GM12878 (cell line): ENCODE measurements around the gene CIDEA. TPM values are rescaled to one million over a fixed set of nuclear protein-coding genes. Genes with fewer than 3 reads are reported as not detected.

ENCODE experiments used
- ATAC-seq: fragments of 200-7000 bp; cut with Tn5 transposase; 3 replicates; pipeline ENCODE4 v1.9.1; 2020; ENCODE audit warnings: mild to moderate bottlenecking, moderate library complexity
- BruUV-seq: library from RNA; stranded (reverse); fragments of 400-500 nt; replicated peaks from 2 replicates; lab custom pipeline; 2021; lab: Mats Ljungman, UMichigan
- CTCF ChIA-PET: fragments of 300-600 bp; sonication (Branson Sonifier 250); formaldehyde crosslinking; extraction: SDS; loops from one replicate; lab custom pipeline; 2021; ENCODE audit warnings: inconsistent platforms; lab: Yijun Ruan, JAX
- POLR2A ChIA-PET: fragments of 350-600 bp; formaldehyde crosslinking; extraction: SDS; loops from one replicate; lab custom pipeline; 2021; ENCODE audit warnings: inconsistent platforms; lab: Charles Lee
- RAD21 ChIA-PET: fragments of 300-600 bp; sonication (Branson Sonifier 250); formaldehyde crosslinking; loops from one replicate; lab custom pipeline; 2023; ENCODE audit warnings: antibody characterized with exemption; ENCODE audit not compliant: unreplicated experiment; lab: Charles Lee
- SMC1A ChIA-PET: fragments of 300-600 bp; sonication (Branson Sonifier 250); formaldehyde crosslinking; loops from one replicate; lab custom pipeline; 2023; ENCODE audit not compliant: unreplicated experiment, uncharacterized antibody; lab: Charles Lee
- DNase-seq: peaks from one replicate; pipeline ENCODE4 v3.0.0-alpha.2; 2011; ENCODE audit warnings: low read depth, low spot score
- FAIRE-seq: peaks from 3 replicates; lab custom pipeline; 2011; peaks lifted over from hg19 to GRCh38; lab: Jason Lieb, UNC
- H2AFZ ChIP-seq: 2 replicates; pipeline ENCODE4 v1.6.0; 2011; ENCODE audit warnings: low read depth, low read length, control low read depth; ENCODE audit not compliant: control insufficient read depth
- H3K27ac ChIP-seq: 2 replicates; pipeline ENCODE4 v1.5.1; 2011; ENCODE audit warnings: control low read depth; ENCODE audit not compliant: control insufficient read depth, insufficient read depth
- H3K27me3 ChIP-seq, 2 experiments: replicated peaks in 1 of 2; 2 replicates each; pipeline versions ENCODE4 v1.6.0 to v1.6.1; 2011; ENCODE audit warnings: low read length in 1 of 2; ENCODE audit not compliant: control insufficient read depth in 2 of 2, insufficient read depth in 2 of 2
- H3K36me3 ChIP-seq, 2 experiments: 2 replicates each; pipeline ENCODE4 v1.5.1; 2011; ENCODE audit warnings: low read length in 1 of 2; ENCODE audit not compliant: control insufficient read depth in 2 of 2, insufficient read depth in 2 of 2
- H3K4me1 ChIP-seq: 2 replicates; pipeline ENCODE4 v1.6.1; 2011; ENCODE audit warnings: mild to moderate bottlenecking, low read length, moderate library complexity, mixed read lengths; ENCODE audit not compliant: control insufficient read depth, insufficient read depth
- H3K4me2 ChIP-seq: 2 replicates; pipeline ENCODE4 v1.6.0; 2011; ENCODE audit warnings: control low read depth; ENCODE audit not compliant: control insufficient read depth, insufficient read depth
- H3K4me3 ChIP-seq: fragments of 200-600 bp; sonication (generic); 2 replicates; pipeline ENCODE4 v1.5.1; 2016
- H3K79me2 ChIP-seq: 2 replicates; pipeline ENCODE4 v1.6.0; 2011; ENCODE audit warnings: low read length; ENCODE audit not compliant: control insufficient read depth, insufficient read depth
- H3K9ac ChIP-seq: 2 replicates; pipeline ENCODE4 v1.8.0; 2011; ENCODE audit warnings: low read length, control low read depth, mixed read lengths; ENCODE audit not compliant: control insufficient read depth, insufficient read depth
- H3K9me3 ChIP-seq: replicated peaks from 3 replicates; pipeline ENCODE4 v1.5.1; 2011; ENCODE audit warnings: mild to moderate bottlenecking, low read length; ENCODE audit not compliant: control insufficient read depth, insufficient read depth
- H4K20me1 ChIP-seq: 2 replicates; pipeline ENCODE4 v1.6.0; 2011; ENCODE audit not compliant: control insufficient read depth, insufficient read depth
- BHLHE40 ChIP-seq, 2 experiments: fragments of 450-650 bp in 1 of 2; IDR thresholded peaks; 2 replicates each; pipeline ENCODE4 v1.6.1; 2011 to 2017; ENCODE audit warnings: low read depth in 2 of 2, borderline replicate concordance in 1 of 2, improper control_type of control experiment in 1 of 2, low read length in 1 of 2, mild to moderate bottlenecking in 1 of 2
- IRF3 ChIP-seq: fragments of 450-650 bp; IDR thresholded peaks from 2 replicates; pipeline ENCODE4 v1.6.1; 2014; ENCODE audit warnings: mild to moderate bottlenecking
- PAX5 ChIP-seq: IDR thresholded peaks from 2 replicates; pipeline ENCODE4 v1.6.1; 2011; ENCODE audit warnings: low read depth, low read length, borderline replicate concordance
- POLR2A ChIP-seq: IDR thresholded peaks from 2 replicates; pipeline ENCODE4 v1.6.1; 2011; ENCODE audit warnings: low read depth, mild to moderate bottlenecking, low read length
- POU2F2 ChIP-seq: IDR thresholded peaks from 3 replicates; pipeline ENCODE4 v1.6.1; 2011; ENCODE audit warnings: low read depth, mild to moderate bottlenecking, low read length, borderline replicate concordance
- RUNX3 ChIP-seq: IDR thresholded peaks from 2 replicates; pipeline ENCODE4 v1.6.1; 2012; ENCODE audit warnings: low read length, inconsistent platforms
- WGBS: methylation state at CpG from one replicate; pipeline ENCODE4 v1.1.6; 2016; ENCODE audit warnings: low lambda C conversion rate; ENCODE audit not compliant: insufficient replicate concordance, insufficient coverage; ENCODE audit errors: missing lambda C conversion rate; 5-methylcytosine and 5-hydroxymethylcytosine counted together
- in situ Hi-C: fragments of 300-500 bp; cut with MboI; formaldehyde crosslinking; loops from 9 replicates; pipeline ENCODE4 v1.14.3; 2018; ENCODE audit warnings: mixed read lengths
- intact Hi-C: fragments of 100-400 bp; cut with micrococcal nuclease; formaldehyde crosslinking; loops from one replicate; pipeline ENCODE4 v1.14.2; 2022; ENCODE audit not compliant: unreplicated experiment
- polyA plus RNA-seq, 11 experiments: library from polyadenylated mRNA; depleted of rRNA in 4 of 11; unstranded in 6 of 11; stranded (reverse) in 5 of 11; fragments of >200 nt; fragmentation: Nextera tagmentation in 4 of 11; fragmentation: Illumina TruSeq in 1 of 11; extraction: Ambion mirVana in 4 of 11; extraction: Trizol in 1 of 11; gene quantifications; 1 replicate in 1 of 11; 2 replicates in 10 of 11; pipeline versions ENCODE4 v1.2.1 to v1.2.3, GENCODE V29; 2011 to 2016; ENCODE audit warnings: inconsistent platforms in 2 of 11, missing spikeins in 2 of 11, low read depth in 1 of 11
- total RNA-seq, 4 experiments: library from RNA; depleted of rRNA in 3 of 4; stranded (reverse); fragments of >200 nt in 3 of 4; fragmentation: Illumina TruSeq in 1 of 4; extraction: Trizol in 1 of 4; gene quantifications; 2 replicates each; pipeline versions ENCODE4 v1.2.1 to v1.2.3, GENCODE V29; 2013 to 2021

Gene CIDEA
- total and polyA plus RNA-seq, 10 of the 15 experiments (the other 5 are each of a cell fraction or from before 2014, with no cell fraction given): not detected

DNA sequence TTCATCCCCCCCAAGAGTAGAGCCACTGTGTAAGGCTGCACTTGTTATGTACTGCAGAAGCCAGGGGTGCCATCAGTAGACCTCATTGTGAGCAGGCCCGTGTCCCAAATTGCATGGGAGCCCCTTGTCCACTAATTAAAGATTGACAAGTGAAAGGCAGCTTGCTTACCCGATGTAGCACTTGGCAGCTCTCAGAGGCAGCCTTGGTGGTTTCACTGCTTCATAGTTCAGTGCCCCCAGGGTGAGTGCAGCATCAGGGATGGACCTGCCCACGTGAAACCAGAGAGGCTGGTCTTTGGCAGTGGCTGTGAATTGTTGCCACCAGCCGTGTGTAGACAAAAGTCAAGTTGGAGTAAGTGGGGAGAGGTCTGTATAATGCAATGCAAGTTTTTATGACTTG is 67.2 kb downstream of the CIDEA start:
- ChIA-PET POLR2A (no interaction called here), CTCF (interaction anchor here (2.2 to 4.5 kb wide), 2 partner anchors 8 to 10 kb away, joined by 6 to 50 read pairs; no protein-coding TSS in a partner anchor), RAD21 (interaction anchor here (1.1 to 1.4 kb wide), 3 partner anchors 14 to 56 kb away, joined by 3 to 8 read pairs (median 3); partner anchors contain the start of genes AFG3L2 and TUBB6), SMC1A (interaction anchor here (1.0 to 1.4 kb wide), 2 partner anchors 9 to 315 kb away, joined by 3 read pairs; no protein-coding TSS in a partner anchor)
- Histone ChIP-seq H3K36me3 (peaks cover 9 to 13% of the 10 kb centered on the region in 2 experiments), H4K20me1 (no peaks in the 10 kb centered on the region), H3K4me1 (peaks cover 13% of the 10 kb centered on the region), H3K27me3 (no peaks in the 10 kb centered on the region), H3K4me2 (no peak overlapping the region), H3K27ac (no peak overlapping the region), H3K4me3 (no peak overlapping the region), H3K9me3 (no peaks in the 10 kb centered on the region), H2AFZ (no peak overlapping the region), H3K79me2 (no peaks in the 10 kb centered on the region; the same call in 1 of the 2 replicates), H3K9ac (no peak overlapping the region)
- no peak for TF ChIP-seq POLR2A
- 0 out of 3 replicates have a peak, but pooled peaks have one; percentile 25 for TF ChIP-seq POU2F2
- 0 out of 2 replicates have a peak, but pooled peaks have one; percentile 23 for TF ChIP-seq RUNX3
- TF ChIP-seq BHLHE40 (IDR thresholded peaks at IDR 0.05; ENCODE audit: borderline replicate concordance in 1 of 2, low read depth in 2 of 2, low read length in 1 of 2): peak in 1 of 2 experiments; percentile 23; a peak in 1 of 4 replicates
- peak; percentile 82 for TF ChIP-seq PAX5
- in situ Hi-C loops: no loop called here
- WGBS: 3% methylated on average over 4 of the region's 4 CpGs
- ATAC-seq (peak; percentile 96), FAIRE-seq (peak; percentile 23), DNase-seq (no peak)
- intact Hi-C loops: no loop called here
- BruUV-seq: no TSS peak

DNA sequence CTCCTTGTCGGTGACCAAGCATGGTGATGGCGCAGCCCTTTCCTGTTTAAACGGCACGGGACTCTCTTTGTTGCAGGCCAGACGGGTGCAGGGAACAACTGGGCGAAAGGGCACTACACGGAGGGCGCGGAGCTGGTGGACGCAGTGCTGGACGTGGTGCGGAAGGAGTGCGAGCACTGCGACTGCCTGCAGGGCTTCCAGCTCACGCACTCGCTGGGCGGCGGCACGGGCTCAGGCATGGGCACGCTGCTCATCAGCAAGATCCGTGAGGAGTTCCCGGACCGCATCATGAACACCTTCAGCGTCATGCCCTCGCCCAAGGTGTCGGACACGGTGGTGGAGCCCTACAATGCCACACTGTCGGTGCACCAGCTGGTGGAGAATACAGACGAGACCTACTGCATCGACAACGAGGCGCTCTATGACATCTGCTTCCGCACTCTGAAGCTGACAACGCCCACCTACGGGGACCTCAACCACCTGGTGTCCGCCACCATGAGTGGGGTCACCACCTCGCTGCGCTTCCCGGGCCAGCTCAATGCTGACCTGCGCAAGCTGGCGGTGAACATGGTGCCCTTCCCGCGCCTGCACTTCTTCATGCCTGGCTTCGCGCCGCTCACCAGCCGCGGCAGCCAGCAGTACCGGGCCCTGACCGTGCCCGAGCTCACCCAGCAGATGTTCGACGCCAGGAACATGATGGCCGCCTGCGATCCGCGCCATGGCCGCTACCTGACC is 71.0 kb downstream of the CIDEA start:
- CTCF ChIA-PET: no interaction called here
- intact Hi-C loops: no loop called here

More for the DNA sequence above, 71.0 kb downstream of the CIDEA start:
- Histone ChIP-seq H2AFZ (no peak overlapping the region), H3K4me2 (no peak overlapping the region), H3K27ac (no peak overlapping the region), H3K9me3 (no peaks in the 10 kb centered on the region), H4K20me1 (no peaks in the 10 kb centered on the region), H3K36me3 (peaks cover 25 to 28% of the 10 kb centered on the region in 2 experiments), H3K9ac (no peak overlapping the region), H3K4me3 (no peak overlapping the region), H3K27me3 (no peaks in the 10 kb centered on the region), H3K4me1 (peaks cover 5% of the 10 kb centered on the region), H3K79me2 (no peaks in the 10 kb centered on the region; the same call in 1 of the 2 replicates)
- peak; percentile 53; the same call in 1 of the 2 replicates for TF ChIP-seq POLR2A
- TF ChIP-seq IRF3: no peak
- RAD21 ChIA-PET: no interaction called here
- in situ Hi-C loops: no loop called here
- ATAC-seq: no peak
- no TSS peak for BruUV-seq
- over 99% methylated on average over 57 of the region's 58 CpGs for WGBS
- no peak for DNase-seq
- SMC1A ChIA-PET: no interaction called here
- POLR2A ChIA-PET: no interaction called here
- FAIRE-seq: no peak
